GM18505 (cell line): ENCODE results near the gene KRTCAP3.
A peak's percentile ranks its signal among the peaks of the same experiment; 100 is the strongest.
"Not testable (repeated sequence)": the region's sequence is repeated elsewhere in the genome, so short reads cannot be mapped to it uniquely, and the experiment has no call there.

ENCODE experiments used
- ATAC-seq: cut with Tn5 transposase; IDR thresholded peaks from one replicate; pipeline ENCODE4 v1.9.1; 2021; ENCODE audit not compliant: unreplicated experiment
- POLR2A ChIP-seq: IDR thresholded peaks from 4 replicates; pipeline ENCODE4 v1.6.1; 2011; ENCODE audit warnings: borderline replicate concordance; ENCODE audit not compliant: insufficient read depth, insufficient read length; ENCODE audit errors: extremely low read depth

Gene KRTCAP3, protein sequence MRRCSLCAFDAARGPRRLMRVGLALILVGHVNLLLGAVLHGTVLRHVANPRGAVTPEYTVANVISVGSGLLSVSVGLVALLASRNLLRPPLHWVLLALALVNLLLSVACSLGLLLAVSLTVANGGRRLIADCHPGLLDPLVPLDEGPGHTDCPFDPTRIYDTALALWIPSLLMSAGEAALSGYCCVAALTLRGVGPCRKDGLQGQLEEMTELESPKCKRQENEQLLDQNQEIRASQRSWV

DNA sequence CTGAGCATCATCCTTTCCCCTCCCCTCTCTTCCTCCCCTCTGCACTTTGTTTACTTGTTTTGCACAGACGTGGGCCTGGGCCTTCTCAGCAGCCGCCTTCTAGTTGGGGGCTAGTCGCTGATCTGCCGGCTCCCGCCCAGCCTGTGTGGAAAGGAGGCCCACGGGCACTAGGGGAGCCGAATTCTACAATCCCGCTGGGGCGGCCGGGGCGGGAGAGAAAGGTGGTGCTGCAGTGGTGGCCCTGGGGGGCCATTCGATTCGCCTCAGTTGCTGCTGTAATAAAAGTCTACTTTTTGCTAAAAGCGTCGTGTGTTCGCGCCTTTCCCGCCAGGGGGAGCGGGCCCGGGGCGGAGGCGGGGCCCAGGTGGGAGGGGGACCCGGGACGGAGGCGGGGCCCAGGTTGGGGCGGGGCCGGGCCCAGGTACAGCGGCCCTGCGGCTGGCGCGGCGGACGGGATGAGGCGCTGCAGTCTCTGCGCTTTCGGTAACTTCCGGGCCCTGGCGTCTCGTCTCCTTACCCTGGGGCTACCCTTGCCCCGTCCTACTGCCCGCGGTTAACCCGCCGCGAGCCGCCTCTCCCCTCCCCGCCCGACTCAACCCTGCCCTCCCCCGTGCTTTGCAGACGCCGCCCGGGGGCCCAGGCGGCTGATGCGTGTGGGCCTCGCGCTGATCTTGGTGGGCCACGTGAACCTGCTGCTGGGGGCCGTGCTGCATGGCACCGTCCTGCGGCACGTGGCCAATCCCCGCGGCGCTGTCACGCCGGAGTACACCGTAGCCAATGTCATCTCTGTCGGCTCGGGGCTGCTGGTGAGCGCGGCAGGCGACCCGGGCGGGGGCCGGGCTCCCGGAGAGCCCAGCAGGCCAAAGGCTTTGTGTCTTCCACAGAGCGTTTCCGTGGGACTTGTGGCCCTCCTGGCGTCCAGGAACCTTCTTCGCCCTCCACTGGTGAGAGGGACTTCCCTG lies at the start of gene KRTCAP3:
TSS of gene KRTCAP3 (plus strand) at position 424 of the 962 bp plus-strand sequence. CDS start at position 456, 32 bp downstream.
- no peak for TF ChIP-seq POLR2A
- no peak for ATAC-seq

DNA sequence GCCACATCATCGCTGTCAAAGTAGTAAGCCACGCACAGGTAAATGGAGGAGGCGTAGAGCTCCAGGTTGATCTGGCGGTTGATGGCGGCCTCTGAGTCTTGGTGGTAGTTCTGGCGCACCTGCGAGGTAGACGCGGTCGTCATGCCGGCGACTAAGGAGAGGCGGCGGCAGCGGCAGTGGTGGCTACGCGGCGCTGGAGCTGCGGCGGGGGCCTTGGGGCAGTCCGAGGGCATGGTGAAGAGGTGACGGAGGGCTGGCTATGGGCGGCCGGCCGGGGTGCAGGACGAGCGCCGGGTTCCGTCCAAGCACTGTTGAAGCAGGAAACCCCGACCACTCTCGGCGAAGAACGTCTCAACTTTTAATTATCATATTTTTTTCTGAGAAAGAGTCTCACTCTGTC lies 49.0 kb upstream of the KRTCAP3 start:
- TF ChIP-seq POLR2A, result no peak
- ATAC-seq, result no peak

DNA sequence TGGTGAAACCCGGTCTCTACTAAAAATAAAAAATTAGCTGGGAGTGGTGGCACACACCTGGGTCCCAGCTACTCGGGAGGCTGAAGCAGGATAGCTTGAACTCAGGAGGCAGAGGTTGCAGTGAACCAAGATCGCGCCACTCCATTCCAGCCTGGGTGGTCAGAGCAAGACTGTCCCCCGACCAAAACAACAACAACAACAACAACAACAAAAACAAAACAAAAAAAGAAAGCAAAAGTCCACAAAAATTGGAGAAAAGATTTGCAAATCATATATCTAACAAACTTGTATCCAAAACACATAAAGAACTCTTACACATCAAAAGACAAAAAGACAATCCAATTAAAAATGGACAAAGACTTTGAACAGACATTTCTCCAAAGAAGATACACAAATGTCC lies 43.2 kb upstream of the KRTCAP3 start:
- TF ChIP-seq POLR2A, result no peak

DNA sequence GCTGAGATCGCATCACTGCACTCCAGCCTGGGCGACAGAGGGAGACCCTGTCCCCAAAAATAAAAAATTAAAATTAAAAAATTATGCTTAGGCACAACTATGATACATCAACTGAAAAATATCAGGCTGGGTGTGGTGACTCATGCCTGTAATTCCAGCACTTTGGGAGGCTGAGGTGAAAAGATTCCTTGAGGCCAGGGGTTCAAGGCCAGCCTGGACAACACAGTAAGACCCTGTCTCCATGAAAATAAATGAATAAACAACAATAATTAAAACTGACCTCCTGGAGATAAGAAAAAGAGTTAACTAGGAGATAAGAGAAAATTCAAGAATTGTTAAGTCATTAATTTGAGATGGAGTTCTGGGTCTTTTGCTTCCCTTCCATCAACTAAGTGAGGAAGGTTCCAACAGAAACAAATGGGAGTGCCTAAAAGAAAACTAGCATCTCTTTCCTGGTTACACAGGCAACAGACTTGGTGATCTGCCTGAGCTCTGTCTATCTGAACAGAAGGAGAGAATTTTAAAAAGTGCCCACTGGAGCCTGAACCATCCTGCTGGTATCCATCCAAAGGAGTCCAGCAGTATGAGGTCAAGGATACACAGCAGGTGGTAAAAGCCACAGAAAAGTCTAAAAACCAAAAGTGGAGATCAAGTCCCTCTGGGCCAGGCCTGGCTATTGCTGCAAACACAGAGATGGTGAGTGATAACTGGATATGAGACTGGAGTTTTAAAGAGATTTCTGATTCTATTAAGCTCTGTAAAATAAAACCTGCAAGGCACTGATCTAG lies 41.6 kb upstream of the KRTCAP3 start:
- no peak for ATAC-seq
- TF ChIP-seq POLR2A, result no peak

More for the DNA sequence above, 43.2 kb upstream of the KRTCAP3 start:
- ATAC-seq, result no peak

DNA sequence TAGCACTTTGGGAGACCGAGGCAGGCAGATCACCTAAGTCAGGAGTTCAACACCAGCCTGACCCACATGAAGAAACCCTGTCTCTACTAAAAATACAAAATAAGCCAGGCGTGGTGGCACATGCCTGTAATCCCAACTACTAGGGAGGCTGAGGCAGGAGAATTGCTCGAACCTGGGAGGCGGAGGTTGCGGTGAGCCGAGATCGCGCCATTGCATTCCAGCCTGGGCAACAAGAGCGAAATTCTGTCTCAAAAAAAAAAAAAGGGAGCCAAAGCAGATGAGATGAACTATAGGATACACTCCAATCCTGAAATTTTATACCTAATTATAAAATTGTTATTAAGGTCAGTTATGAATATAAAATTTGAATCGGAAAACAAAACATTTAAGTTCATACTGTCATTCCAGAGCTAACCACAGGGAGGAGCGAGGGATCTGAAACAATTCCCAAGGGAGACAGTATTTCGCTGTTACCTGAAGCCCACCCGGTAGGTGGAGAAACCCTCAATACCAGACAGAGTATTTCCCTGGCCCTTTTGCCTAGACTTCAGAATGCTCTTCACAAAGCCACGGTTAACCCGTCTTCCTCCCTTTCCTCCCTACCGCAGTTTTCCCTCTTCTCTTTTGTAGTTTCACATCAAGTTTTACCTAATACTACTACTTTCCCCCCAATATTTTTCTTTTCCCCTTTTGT lies 34.2 kb upstream of the KRTCAP3 start:
- ATAC-seq, result no peak
- no peak for TF ChIP-seq POLR2A

DNA sequence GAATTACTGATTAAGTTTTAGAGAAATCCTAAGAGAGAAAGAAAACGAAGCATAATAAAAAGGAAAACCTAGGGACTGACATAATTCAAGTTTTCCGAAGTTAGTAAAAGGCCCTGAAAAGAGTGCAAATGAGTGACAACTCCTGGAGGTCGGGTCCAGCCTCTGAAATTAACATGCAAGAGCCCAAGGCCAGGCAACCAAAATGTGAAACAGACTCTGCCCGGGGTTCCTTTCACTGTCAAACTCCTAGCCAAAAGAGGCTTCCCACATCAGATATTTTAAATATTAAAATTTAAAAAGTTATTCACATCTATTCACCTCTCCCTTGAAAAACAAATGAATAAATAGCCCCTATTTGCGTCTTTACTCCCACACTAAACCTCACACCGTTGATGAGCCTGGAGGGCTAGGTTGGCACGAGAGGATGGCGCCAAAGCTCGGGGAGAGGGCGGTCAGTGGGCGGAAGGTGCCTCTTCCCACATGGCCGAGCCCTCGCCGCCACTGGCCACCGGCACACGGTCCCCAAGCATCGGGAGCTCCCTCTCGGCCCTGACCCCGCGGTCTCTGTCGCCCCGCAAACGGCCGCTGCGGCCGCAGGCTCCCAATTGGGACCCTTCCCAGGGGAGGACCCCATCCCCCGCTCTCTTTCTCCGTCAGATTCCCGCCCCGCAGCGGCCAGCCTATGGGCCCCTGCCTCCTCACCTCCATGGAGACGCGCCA lies 33.4 kb upstream of the KRTCAP3 start:
- TF ChIP-seq POLR2A, result no peak
- ATAC-seq, result peak; percentile 31

DNA sequence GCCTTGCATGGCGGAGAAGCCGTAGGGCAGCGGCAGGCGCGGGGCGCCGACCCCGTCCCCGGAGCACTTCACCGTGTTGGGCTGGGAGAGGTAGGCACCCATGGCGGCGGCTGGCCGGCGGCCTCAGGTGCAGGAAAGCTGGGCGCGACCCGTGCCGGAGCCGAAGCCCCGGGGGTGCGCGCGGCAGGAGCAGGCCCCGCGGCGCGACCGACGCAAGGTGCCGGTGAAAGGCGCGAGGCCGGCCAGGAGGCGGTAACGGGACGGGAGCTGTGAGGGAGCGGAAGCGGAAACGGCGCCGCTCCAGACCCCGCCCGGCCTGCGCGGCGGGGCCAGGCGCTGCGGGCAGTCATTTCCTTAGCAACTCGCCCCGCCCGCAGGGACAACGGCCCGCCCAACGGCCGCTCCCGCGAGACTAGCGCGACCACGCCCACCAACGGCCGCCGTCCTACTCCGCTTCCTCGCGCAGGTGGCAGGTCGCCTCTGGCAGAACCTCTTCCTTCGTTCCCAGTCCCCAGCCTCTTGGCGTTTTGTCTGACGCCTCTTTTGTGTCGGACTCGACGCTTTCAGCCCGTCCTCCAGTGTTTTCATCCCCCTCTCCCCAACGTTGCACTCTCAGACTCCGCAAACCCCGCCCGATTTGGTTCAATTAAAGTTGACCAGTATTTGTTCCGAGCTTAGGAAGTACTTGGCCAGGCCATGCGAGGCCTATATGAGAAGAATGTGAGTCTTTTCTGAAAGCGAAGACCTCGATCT lies 32.7 kb upstream of the KRTCAP3 start, which contains the start of gene PPM1G:
TSS of gene PPM1G (minus strand) at position 271 of the 753 bp plus-strand sequence. CDS start at position 102, 169 bp downstream.
- TF ChIP-seq POLR2A, result peak; percentile 95
- peak; percentile 89 for ATAC-seq

DNA sequence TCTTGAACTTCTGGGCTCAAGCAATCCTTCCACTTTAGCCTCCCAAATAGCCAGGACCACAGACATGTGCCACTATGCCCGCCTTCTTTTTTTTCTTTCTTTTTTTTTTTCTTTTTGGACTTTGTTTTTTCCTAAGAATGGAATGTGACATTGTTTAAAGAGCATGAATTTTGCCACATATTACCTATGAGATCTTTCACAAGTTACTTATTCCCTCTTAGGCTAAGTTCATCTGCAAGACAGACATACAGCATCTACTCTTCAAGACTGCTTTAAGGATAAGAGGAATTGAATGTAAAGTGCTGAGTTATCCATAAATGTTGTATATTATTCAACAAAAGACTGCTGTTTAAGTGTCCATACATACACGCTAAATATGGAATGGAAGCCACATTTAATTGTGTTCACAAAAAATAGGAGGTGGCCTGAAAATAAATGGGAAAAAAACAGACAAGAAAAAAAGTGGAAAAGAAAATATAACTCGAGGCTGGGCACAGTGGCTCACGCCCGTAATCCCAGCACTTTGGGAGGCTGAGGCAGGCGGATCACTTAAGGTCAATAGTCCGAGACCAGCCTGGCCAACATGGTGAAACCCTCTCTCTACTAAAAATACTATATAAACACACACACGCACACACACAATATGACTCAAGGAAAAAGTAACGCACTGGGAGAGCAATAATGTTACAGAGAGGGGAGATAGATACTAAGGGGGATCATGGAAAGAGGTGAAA lies 29.6 kb upstream of the KRTCAP3 start:
- ATAC-seq, result no peak
- no peak for TF ChIP-seq POLR2A

DNA sequence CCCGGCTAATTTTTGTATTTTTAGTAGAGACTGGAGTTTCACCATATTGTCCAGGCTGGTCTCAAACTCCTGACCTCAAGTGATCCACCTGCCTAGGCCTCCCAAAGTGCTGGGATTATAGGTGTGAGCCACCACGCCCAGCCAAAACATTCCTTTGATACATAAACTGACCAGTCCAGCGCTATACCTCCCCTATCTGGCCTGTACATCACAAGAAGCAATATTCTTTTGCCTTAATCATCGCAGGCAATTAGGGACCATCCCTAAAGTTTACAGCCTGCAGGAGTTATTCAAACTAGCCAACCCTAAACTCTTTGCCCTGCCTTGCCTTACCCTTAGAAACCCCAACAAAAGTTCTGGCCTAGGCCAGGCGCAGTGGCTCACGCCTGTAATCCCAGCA lies 26.0 kb upstream of the KRTCAP3 start:
- no peak for ATAC-seq
- TF ChIP-seq POLR2A, result no peak

DNA sequence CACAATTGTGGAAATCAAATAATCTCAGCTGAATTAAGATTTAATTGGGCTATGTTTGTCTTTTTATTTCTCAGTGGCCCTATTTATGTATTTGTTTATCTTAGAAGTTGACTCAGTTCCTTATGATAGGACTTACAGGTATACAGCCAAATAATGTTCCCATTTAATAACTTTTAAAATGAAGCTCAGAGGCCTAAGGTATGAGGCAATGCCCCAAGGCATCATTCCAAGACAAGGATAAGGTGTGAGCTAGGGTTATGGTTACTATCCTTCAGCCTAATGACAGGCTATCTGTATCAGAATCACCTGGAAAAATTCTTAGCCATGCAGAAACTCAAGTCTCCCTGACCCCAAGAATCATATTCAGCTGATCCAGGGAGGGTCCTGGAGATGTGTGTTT lies 21.2 kb upstream of the KRTCAP3 start:
- TF ChIP-seq POLR2A, result no peak
- no peak for ATAC-seq

DNA sequence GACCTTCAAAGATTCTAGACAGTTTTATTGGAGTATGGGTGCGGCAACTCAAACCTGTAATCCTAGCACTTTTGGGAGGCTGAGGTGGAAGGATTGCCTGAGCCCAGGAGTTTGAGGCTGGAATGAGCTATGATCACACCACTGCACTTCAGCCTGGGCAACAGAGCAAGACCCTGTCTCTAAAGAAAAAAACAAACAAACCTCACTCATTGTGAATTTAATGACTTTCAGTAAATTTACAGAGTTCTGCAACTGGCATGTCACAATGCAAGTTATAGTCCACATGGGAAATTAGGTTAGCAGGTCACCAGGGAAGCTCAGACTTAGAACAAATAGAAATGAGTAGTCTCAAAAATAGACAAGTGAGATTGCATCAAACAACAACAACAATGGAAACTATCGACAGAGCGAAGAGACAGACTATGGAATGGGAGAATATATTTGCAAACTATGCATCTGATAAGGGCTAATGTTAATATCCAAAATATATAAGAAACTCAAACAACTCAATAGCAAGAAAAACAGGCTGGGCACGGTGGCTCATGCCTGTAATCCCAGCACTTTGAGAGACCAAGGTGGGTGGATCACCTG lies 20.4 kb upstream of the KRTCAP3 start:
- no peak for ATAC-seq

DNA sequence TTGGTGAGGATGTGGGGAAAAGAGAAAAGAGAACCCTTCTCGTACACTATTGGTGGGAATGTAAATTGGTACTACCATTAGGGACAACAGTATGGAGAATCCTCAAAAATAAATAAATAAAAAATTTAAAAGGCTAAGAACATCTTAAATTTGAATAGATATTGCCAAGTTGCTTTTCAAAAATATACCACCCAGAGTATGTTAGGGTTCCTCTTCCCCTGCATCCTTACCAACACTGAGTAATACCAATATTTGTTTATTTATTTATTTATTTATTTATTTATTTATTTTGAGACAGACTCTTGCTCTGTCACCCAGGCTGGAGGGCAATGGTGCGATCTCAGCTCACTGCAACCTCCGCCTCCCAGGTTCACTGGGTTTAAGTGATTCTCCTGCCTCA lies 19.2 kb upstream of the KRTCAP3 start:
- no peak for ATAC-seq
- TF ChIP-seq POLR2A, result no peak

More for the DNA sequence above, 20.4 kb upstream of the KRTCAP3 start:
- no peak for TF ChIP-seq POLR2A

DNA sequence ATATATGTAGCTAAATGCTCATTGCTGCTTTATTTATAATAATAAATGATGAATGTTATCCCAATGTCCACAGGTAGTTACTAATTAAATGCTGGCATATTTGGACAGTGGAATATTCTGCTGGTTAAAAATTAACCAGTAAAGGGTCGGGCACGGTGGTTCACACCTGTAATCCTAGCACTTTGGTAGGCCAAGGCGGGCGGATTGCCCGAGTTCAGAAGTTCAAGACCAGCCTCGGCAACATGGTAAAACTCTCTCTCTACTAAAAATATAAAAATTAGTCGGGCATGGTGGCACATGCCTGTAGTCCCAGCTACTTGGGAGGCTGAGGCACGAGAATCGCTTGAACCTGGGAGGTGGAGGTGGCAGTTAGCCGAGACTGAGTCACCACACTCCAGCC lies 17.1 kb upstream of the KRTCAP3 start:
- not testable (repeated sequence) for ATAC-seq
